ENCODE data around the gene SLC29A4. TPM values are rescaled to one million over a fixed set of nuclear protein-coding genes. Genes with fewer than 3 reads are reported as not detected.
"Not testable (repeated sequence)": the region's sequence is repeated elsewhere in the genome, so short reads cannot be mapped to it uniquely, and the experiment has no call there.

SLC29A4 gene
- total RNA-seq, 4 donors from 2014 or later = 2.2 to 7.3 (median 5.2) TPM

DNA sequence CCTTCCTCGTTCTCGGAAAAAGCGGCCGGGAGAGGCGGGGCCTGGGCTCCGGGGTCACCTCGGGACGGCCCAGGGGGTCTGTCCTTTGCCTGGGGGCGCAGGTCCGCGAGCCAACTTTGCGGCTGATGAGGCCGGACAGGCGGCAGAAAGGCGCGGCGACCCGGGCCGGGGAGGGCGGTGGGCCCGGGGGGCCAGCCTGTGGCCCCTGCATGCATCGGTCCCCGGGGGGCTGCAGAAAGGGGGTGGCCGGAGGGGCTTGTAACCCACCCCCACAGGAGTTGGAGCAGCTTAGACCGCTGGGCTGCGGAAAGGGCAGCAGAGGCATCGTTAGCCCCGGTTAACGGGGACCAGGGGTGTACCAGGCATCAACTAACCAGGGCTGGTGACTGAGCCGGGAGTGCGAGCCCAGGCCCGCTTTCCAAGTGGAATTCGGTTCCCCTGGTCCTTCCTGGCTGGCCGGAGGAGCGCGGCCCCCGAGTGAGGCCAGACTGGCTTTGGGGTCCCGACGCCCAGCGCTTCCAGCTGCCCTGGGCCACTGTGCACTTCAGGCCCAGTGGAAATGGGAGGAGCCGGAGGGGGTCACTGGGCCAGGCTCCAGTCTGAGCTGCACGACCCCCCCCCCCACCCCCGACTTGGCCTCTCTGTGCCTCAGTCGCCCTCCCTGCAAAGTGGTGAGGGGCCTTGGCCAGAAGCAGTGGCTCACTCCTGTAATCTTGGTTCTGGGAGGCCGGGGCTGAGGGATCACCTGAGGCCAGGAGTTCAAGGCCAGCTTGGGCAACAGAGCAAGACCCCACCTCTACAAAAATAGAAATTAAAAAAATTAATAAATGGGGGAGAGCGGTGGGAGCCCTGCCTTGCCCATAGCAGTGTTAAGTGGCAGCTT, 919 bp downstream of the SLC29A4 start:
- Histone ChIP-seq H3K9me3 (no peaks in the 10 kb centered on the region), H3K27me3 (peaks cover 17% of the 10 kb centered on the region), H3K4me1 (peaks cover 11% of the 10 kb centered on the region), H3K4me3 (peak overlapping the region; percentile 61), H3K36me3 (no peaks in the 10 kb centered on the region), H3K27ac (no peak overlapping the region)
- no peak for DNase-seq (ENCODE audit: low spot score in 2 of 2)
- 86% methylated on average over 2 of the region's 46 CpGs for WGBS
- TF ChIP-seq POLR2A (IDR thresholded peaks at IDR 0.05) = no peak
- TF ChIP-seq, protein P1, sequence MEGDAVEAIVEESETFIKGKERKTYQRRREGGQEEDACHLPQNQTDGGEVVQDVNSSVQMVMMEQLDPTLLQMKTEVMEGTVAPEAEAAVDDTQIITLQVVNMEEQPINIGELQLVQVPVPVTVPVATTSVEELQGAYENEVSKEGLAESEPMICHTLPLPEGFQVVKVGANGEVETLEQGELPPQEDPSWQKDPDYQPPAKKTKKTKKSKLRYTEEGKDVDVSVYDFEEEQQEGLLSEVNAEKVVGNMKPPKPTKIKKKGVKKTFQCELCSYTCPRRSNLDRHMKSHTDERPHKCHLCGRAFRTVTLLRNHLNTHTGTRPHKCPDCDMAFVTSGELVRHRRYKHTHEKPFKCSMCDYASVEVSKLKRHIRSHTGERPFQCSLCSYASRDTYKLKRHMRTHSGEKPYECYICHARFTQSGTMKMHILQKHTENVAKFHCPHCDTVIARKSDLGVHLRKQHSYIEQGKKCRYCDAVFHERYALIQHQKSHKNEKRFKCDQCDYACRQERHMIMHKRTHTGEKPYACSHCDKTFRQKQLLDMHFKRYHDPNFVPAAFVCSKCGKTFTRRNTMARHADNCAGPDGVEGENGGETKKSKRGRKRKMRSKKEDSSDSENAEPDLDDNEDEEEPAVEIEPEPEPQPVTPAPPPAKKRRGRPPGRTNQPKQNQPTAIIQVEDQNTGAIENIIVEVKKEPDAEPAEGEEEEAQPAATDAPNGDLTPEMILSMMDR (IDR thresholded peaks at IDR 0.05) = no peak
- TF ChIP-seq POLR2AphosphoS5 (IDR thresholded peaks at IDR 0.05) = no peak
- no peak for TF ChIP-seq EP300 (IDR thresholded peaks at IDR 0.05)

DNA sequence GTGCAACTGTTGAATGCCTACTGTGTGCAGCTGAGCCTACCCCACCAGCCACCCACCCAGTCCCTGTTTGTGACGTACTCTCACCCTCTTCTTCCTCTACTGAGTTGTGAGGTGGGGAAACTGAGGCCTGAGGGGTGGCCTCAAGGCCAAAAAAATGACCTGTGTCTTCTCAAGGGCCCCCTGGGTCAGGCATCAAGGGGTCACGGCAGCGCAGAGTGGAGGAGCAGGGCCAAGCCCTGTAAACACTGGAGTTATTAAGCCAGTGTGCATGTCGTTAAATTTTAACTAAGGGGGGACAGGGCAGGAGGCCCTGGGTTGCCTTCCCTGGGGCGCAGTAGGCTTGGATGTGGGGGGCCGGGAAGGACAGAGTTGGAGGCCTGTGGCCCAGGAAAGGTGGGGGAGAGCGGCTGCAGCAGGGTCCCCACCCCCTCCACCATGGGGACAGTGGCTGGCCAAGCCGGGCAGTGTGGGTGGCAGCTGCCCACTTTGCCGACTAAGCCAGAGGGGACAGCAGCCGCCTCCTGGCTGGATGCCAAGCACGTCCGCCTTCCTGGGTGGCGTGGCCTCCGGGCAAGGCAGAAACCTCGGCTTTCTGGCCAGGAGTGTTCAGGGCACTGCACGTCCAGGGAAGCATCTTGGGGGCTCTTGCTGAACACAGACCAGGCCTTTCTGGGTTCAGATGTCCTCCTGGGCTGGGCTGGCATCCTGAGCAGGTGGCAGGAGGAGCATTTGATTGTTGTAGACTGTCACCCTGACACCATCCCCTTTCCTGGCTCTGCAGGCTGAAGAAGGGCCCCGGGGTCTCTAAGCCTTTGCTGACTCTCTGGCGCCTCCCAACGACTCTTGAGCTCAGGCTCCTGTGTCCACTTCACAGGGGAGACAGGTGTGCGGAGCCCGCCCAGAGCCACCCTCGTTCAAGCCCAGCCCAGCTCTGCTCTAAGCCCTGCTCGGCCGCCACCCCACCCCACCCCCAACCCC, 1.9 kb downstream of the SLC29A4 start:
- Histone ChIP-seq H3K27ac (no peak overlapping the region), H3K9me3 (no peaks in the 10 kb centered on the region), H3K27me3 (peaks cover 17% of the 10 kb centered on the region), H3K4me1 (peaks cover 11% of the 10 kb centered on the region), H3K36me3 (no peaks in the 10 kb centered on the region), H3K4me3 (no peak overlapping the region)
- WGBS = 74% methylated on average over 8 of the region's 24 CpGs
- no peak for DNase-seq (ENCODE audit: low spot score in 2 of 2)
- TF ChIP-seq POLR2A (IDR thresholded peaks at IDR 0.05) (no peak), POLR2AphosphoS5 (IDR thresholded peaks at IDR 0.05) (no peak), EP300 (IDR thresholded peaks at IDR 0.05) (no peak)
- TF ChIP-seq, protein P1 (IDR thresholded peaks at IDR 0.05) = no peak

DNA sequence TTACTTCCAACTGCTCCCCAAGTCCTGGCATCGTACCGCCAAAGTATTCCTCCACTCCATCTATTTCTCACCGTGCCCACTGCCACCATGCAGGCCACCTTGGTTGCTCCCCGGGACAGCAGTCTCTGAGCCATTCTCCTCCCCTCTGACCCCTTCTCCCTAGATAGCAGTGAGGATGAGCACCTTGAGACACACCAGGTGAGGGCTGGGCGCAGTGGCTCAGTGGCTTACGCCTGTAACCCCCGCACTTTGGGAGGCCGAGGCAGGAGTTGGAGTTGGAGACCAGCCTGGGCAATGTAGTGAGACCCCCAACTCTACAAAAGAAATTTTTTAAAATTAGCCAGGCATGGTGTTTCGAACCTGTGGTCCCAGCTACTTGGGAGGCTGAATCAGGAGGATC, 4.2 kb downstream of the SLC29A4 start:
- peaks cover 17% of the 10 kb centered on the region for H3K27me3 ChIP-seq
- no peaks in the 10 kb centered on the region for H3K36me3 ChIP-seq
- no peak for TF ChIP-seq EP300 (IDR thresholded peaks at IDR 0.05)
- no peak for TF ChIP-seq POLR2A (IDR thresholded peaks at IDR 0.05)
- no peak for TF ChIP-seq POLR2AphosphoS5 (IDR thresholded peaks at IDR 0.05)
- TF ChIP-seq, protein P1 (IDR thresholded peaks at IDR 0.05) = no peak
- no peak overlapping the region for H3K27ac ChIP-seq
- H3K4me1 ChIP-seq = peaks cover 11% of the 10 kb centered on the region
- 92% methylated on average over 9 of the region's 9 CpGs for WGBS
- DNase-seq (ENCODE audit: low spot score in 2 of 2) = no peak
- no peaks in the 10 kb centered on the region for H3K9me3 ChIP-seq
- H3K4me3 ChIP-seq = no peak overlapping the region

DNA sequence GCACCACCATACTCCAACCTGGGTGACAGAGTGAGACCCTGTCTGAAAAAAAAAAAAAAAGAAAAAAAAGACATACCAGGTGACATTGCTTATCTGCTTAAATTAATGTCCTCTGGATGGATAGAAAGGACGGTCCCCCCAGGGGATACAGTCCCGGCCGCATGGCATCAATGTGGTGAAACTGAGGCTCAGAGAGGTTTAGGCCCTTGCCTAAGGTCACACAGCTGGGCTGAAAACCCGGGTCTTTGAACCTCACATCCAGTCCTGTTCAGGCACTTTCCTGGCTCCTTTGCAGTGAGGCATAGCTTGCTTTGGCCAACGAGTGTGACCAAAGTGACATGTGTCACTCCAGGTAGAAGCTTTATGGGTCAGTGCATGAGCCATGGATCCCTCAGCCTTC, 4.6 kb downstream of the SLC29A4 start:
- not testable (repeated sequence) for DNase-seq (ENCODE audit: low spot score in 2 of 2); H3K36me3 ChIP-seq
- WGBS = 91% methylated on average over 4 of the region's 5 CpGs

DNA sequence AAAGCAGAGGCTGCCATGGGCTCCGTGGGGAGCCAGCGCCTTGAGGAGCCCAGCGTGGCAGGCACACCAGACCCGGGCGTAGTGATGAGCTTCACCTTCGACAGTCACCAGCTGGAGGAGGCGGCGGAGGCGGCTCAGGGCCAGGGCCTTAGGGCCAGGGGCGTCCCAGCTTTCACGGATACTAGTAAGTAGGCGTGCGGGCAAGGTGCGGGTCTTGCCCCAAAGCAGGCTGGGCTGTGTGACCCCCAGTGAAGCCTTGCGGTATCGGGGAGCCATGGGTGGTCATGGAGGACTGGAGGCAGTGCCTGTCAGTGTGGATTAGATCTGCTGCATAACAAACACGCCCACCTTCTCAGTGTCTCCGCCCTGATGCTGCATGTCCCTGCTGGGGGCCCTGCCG, 5.1 kb downstream of the SLC29A4 start:
- peaks cover 11% of the 10 kb centered on the region for H3K4me1 ChIP-seq
- 91% methylated on average over 11 of the region's 19 CpGs for WGBS
- H3K27ac ChIP-seq = no peak overlapping the region
- no peak overlapping the region for H3K4me3 ChIP-seq
- TF ChIP-seq, protein P1 (IDR thresholded peaks at IDR 0.05) = no peak
- no peak for TF ChIP-seq POLR2A (IDR thresholded peaks at IDR 0.05)
- TF ChIP-seq POLR2AphosphoS5 (IDR thresholded peaks at IDR 0.05) = no peak
- no peak for TF ChIP-seq EP300 (IDR thresholded peaks at IDR 0.05)
- no peak for DNase-seq (ENCODE audit: low spot score in 2 of 2)
- H3K36me3 ChIP-seq = no peaks in the 10 kb centered on the region
- H3K27me3 ChIP-seq = peaks cover 17% of the 10 kb centered on the region
- H3K9me3 ChIP-seq = no peaks in the 10 kb centered on the region

More for the DNA sequence above, 4.6 kb downstream of the SLC29A4 start:
- not testable (repeated sequence) for H3K27ac ChIP-seq, H3K9me3 ChIP-seq, H3K4me3 ChIP-seq
- Histone ChIP-seq H3K4me1 (peaks cover 11% of the 10 kb centered on the region), H3K27me3 (peaks cover 17% of the 10 kb centered on the region)

DNA sequence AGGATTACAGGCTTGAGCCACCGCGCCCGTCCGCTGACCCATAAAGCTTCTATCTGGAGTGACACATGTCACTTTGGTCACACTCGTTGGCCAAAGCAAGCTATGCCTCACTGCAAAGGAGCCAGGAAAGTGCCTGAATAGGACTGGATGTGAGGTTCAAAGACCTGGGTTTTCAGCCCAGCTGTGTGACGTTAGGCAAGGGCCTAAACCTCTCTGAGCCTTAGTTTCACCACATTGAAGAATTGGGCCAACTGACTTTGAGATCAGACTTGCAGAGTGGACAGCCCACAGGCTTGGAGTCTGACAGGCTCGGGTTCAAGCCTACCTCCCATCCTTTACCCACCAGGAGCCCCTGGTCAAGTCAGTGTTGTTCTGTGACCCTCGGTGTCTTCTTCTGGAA, 5.8 kb downstream of the SLC29A4 start:
- whole genome bisulfite sequencing = 89% methylated on average over 8 of the region's 8 CpGs
- H3K4me1 ChIP-seq; H3K27ac ChIP-seq; H3K9me3 ChIP-seq; DNase-seq (ENCODE audit: low spot score in 2 of 2); H3K4me3 ChIP-seq; H3K36me3 ChIP-seq: not testable (repeated sequence)
- H3K27me3 ChIP-seq = peaks cover 13% of the 10 kb centered on the region

Data from suprapubic skin (tissue), 4 donors.